ENCODE data around the gene TYW1B.
"Not testable (repeated sequence)": the region's sequence is repeated elsewhere in the genome, so short reads cannot be mapped to it uniquely, and the experiment has no call there.

- not testable (repeated sequence) for TF ChIP-seq CTCF (IDR thresholded peaks at IDR 0.05); POLR2AphosphoS5 (IDR thresholded peaks at IDR 0.05); POLR2A (IDR thresholded peaks at IDR 0.05; ENCODE audit: low read depth); EP300 (IDR thresholded peaks at IDR 0.05)
These were observed 39.6 kb upstream of the TYW1B start for GRCh38 chr7:72867591-72867990.
